ENCODE data around the gene ATF6.

ATF6 gene

GRCh38 chr1:161838362-161838761 lies 72.2 kb downstream of the ATF6 start:
- no peak for DNase-seq

- DNase-seq = no peak
Measured at GRCh38 chr1:161838885-161839284, 72.8 kb downstream of the ATF6 start.

- DNase-seq = no peak
Measured at GRCh38 chr1:161839591-161839990, 73.5 kb downstream of the ATF6 start.

DNA sequence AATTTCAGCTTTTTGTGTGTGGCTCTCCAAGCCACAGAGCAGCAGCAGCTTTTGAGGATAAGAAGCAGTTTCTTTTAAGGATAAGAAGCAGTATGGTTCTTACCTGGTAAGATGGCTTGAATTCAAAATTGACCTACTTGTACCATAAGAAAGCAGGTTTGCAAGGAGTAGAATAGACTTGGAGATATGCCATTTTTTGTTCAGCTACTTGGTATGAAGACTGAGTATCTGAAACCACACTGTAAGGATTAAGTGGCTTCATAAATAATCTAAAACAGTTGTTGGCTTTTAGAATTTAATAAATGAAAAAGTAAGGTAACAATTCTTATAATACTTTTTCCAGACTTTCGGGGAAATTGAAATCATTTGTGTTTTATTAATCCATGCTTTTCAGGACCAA lies 74.2 kb downstream of the ATF6 start:
- no peak for DNase-seq

- no peak for DNase-seq
Measured at GRCh38 chr1:161843156-161843555, 77.0 kb downstream of the ATF6 start.

DNA sequence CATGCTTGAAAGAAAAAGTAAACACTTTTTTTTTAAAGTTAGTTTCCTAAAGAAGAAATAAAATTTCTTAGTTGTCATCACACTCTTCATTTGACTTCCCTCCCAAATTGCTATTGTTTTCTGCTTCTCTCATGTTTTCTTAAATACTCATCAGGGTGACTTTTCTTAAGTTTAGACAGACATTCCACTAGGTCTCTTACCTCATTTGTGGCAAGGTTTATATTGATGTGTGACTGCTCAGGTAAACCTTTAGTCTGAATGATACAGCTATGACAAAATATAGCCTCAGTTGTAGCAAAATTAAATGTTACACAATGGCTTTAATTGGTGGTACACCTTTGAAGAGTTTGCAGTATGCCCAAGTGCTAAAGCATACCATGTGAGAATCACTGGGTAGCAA lies 78.6 kb downstream of the ATF6 start:
- DNase-seq = no peak

DNA sequence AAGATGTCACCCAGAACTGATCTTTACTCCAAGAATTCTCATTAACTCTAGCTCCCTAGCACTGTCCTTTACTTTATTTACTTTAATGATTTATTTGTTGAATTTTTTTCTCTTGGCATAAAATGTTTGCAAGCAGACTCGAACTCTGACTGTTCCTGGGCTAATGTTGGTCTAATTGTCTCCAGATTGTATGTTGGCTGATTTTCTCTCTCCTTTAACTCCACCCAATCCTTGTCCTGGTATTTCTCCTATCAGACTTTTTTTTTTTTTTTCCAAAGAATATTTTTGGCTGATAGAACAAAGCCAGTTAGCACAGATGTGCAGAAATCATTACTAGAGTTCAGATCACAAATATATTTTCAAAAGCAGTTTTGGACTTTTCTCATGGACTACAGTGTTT lies 82.6 kb downstream of the ATF6 start:
- no peak for DNase-seq

GRCh38 chr1:161849518-161849917 lies 83.4 kb downstream of the ATF6 start:
- no peak for DNase-seq

- DNase-seq = no peak
Measured at GRCh38 chr1:161855260-161855659, 89.1 kb downstream of the ATF6 start.

DNA sequence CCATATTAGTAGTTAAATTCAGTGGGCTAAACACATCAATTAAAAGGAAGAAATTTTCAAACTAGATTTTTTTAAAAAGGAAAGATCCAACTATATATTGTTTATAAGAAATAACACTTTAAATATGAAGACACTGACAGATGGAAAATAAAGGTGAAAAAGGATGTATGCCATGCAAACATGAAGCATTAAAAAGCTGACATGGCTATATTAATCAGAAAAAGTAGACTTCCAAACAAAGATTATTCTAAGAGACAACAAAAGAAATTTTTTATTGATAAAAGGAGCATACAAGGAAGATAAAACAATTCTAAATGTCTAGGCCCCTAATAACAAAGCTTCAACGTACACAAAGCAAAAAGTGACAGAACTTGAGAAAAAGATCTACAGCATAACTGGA lies 92.2 kb downstream of the ATF6 start:
- DNase-seq = no peak

DNA sequence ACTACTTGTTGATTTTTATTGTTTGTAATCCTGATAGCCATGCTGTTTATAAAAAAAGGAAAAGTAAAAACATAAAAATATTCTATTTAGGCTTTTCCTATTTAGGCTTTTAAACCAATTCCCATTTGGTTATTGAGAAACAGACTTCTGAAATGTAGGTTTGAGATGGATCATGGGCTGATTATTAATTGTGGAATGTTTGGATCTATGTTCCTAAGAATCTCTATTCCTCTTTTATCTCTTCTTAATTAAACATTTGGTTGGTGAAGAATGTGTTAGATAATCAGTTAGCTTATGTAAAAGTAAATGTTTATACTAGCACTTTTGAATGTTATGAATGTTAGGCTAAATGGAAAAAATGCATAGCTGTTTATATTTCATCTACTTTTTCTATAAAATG lies 97.4 kb downstream of the ATF6 start:
- DNase-seq = no peak

DNA sequence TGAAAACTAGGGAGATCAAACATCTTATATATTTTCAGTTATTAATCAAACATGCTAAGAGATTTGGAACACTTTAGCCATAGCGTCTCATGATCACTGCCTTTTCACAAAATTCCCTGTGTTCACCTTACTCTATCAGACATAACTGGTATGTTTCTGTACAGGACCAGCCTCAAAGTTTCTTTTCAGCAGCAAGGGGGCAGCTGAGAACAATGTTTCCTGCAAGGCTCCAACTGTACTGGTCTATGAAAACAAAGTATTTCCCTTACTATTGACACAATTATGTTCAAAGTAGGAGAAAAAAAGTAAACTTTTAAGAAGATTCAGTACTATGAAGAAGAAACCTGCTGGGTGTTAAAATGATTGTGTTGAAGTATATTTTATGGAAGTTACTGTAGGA lies 98.5 kb downstream of the ATF6 start:
- DNase-seq = no peak

DNA sequence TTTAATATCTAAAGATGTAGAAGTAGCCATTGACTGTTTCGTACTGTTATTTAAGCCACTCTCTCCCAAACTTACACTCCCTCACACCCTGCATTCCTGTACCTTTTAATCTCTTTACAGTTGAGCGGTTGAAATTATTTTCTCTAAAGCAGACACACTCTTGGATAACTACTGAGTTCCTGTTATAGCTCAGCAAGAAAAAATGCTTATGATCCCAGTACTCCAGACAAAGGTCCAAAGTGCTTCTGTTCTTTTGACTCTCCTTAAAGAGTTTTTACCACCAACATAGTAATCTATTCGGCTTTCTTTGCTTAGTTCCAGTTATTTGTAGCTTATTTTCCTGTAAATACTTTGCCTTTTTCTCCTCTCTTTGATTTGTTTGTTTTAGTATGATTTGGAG lies 100.1 kb downstream of the ATF6 start:
- no peak for DNase-seq

DNA sequence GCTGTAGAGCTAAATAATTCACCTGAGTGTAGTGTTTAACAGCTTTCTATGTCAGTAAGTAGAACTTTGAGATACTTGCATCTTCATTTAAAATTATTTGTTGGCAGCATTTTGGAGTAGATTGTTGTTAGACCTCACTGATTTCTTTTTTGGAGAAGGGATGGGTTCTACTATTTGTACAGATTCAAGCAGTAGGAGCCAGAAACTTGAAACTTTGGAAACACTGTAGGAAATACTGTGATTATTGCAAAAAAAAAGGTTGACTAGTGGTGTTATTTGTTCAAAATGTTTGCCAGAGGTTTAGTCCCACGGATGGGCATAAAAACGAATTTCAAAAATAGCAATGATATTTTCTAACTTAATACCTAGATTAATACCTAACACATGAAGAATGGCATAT lies 102.7 kb downstream of the ATF6 start:
- no peak for DNase-seq

DNA sequence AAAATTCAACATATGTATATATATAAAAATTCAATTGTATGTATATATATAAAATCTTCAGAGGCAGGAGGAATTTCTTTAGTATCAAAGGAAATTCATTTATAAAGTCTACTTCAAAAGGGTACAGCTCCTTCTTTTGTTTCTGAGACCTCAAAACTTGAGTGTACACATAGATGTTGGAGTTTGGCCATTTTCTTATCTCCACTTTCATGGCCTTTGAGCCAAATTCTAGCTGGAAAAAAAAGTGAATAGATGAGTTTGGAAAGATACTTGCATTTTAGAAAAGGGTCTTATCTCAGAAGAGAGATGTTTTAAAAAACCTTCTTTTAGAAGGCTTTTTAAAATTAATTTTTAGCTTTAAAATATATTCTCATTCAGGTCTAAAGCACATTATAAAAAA lies 103.2 kb downstream of the ATF6 start:
- DNase-seq = no peak

GRCh38 chr1:161872506-161872905 lies 106.4 kb downstream of the ATF6 start:
- DNase-seq = no peak

DNA sequence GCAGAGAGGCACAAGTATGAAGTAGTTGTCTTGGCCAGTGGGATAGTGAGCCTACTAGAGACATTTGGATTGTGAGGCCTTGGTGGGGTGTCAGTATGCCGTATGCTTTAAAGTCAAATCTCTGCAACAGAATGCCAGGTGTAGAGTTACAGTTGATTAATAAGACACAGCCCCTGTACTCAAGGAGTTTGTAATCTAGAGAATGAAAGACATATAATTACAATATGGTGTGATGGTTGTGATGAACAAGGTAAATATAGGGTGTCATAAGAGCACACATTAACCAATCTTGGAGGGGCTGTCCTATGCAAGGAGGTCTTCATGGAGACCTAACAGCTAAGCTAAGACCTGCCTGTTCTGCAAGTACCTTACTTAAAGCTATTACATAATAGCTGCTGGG lies 113.1 kb downstream of the ATF6 start:
- no peak for DNase-seq

GRCh38 chr1:161884475-161884874 lies 118.4 kb downstream of the ATF6 start:
- no peak for DNase-seq

DNA sequence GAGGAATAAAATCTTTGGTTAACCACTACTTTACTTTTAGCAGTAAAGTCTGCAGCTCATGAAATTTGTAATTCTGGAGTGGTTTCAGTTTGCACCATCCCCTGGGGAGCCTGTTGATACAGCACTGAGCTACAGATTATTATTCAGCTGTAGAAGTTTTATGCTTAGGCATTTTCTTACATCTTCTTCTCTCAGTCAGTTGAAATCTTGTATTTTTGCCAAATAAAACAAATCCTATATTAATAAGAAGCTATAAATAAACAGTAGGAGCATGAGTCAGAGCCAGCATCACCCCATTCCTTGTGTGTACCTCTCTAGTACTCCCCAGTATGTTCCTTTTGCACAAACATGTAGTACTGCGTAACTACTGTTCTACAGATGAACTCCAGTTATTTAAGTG lies 118.9 kb downstream of the ATF6 start:
- no peak for DNase-seq

DNA sequence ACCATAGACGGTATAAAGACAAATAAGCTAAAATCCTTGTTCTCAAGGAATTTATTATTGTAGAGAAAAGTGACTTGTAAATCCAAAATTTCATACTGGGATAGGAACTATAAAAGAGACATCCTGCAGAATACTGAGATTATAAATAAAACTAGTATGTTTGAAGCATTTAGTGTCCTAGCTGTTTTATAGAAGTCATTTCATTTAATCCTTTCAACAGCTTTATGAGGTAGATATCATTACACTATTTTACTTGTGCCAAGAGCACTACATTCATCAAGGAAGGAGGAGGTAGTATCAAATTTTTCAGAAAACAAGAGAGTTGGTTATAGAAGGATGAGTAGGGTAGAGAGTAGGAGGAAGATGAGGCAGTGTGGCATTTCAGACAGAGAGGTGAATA lies 119.6 kb downstream of the ATF6 start:
- no peak for DNase-seq

DNA sequence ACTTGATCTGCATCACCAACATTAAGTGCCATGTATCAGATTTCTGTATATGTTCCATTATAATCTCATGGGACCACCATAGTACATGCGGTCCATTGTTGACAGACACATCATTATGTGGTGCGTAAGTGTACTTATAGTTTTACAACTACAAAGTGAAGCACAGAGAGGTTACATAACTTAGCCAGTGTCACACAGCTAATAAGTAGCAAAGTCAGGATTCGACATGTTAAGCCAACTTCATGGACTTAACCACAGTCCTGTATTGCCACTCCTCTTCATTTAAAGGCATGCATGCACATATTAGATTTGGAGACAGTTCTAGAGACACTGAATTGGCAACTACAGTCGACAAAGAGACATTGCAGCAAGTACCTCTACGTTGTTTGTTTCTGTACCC lies 120.5 kb downstream of the ATF6 start:
- DNase-seq = no peak

DNA sequence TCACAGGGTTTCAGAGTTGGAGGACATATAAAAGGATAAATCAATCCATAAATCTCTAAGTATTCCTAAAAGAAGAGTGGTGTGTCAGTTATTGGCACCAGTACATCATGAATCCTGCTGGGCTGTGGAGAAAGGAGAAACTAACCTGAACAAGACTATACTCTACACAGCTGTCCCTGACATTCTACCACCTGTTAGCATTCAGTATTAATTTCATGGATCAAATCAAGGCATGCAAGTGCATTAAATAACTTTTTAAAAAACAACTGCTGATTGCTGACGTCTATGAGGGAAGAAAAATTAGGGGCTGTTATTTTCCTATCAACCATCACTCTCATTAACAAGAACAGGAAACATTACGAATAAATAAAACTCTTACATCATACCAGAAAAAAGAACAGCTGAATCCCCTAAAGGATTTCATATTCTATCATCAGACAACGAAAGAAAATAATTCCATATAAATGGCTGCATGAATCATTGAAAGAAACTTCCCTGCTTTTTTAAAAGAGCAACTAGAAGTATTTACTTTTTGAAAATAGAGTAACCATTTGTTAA lies 121.7 kb downstream of the ATF6 start:
- DNase-seq = no peak

- no peak for DNase-seq
Measured at GRCh38 chr1:161890574-161890973, 124.5 kb downstream of the ATF6 start.

DNA sequence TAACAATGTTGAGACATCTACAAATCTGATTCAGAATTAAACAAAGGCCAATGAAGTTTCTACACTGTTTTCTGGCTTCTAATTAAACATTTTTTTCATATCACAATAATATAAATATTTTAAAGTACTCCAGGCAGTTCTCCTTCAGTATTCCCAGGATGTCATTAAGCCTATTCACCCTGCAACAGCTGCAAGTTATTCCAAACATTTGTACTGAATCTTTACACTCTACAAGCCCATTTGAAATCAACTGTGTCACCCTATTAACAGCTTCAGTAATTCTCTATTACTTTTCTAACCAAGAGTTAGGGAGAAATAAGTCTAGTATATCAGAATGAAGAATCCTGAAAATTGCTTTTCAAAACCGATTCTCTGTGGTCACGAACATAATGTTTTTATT lies 133.0 kb downstream of the ATF6 start:
- DNase-seq = no peak

- no peak for DNase-seq
Measured at GRCh38 chr1:161900160-161900559, 134.0 kb downstream of the ATF6 start.

DNA sequence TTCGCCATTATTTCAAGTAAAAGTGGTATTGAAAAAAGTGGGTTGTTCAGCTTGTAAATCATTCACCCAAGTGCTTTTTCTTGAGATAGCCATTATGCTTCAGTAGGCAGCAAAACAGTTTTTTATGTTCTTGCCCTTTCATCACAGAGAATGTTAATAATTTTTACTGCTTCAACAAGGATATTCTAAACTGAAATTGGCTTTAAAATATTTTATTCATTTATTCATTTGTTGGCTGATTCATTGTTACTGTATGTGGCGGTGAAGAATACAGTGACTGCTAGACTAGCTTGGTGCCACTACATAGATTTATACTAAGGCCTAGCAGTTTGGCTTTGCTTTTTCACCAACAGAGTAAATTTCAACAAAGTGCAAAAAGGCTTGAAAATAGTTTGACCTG lies 136.1 kb downstream of the ATF6 start:
- no peak for DNase-seq
